A549 treated with Hydrocortisone at 1 μM for 4 hours (cell line): ENCODE data around the gene MTHFR. TPM values are rescaled to one million over a fixed set of nuclear protein-coding genes. Genes with fewer than 3 reads are reported as not detected.

Experiments used
- total RNA-seq: library from RNA; stranded (reverse); fragments of 200-300 nt; extraction: Qiagen RNA extraction; gene quantifications from 5 replicates; pipeline ENCODE4 v1.2.3, GENCODE V29; 2022

Gene MTHFR
- 4.4 to 5.0 TPM (median 4.7 TPM) in 5 replicates for total RNA-seq

DNA sequence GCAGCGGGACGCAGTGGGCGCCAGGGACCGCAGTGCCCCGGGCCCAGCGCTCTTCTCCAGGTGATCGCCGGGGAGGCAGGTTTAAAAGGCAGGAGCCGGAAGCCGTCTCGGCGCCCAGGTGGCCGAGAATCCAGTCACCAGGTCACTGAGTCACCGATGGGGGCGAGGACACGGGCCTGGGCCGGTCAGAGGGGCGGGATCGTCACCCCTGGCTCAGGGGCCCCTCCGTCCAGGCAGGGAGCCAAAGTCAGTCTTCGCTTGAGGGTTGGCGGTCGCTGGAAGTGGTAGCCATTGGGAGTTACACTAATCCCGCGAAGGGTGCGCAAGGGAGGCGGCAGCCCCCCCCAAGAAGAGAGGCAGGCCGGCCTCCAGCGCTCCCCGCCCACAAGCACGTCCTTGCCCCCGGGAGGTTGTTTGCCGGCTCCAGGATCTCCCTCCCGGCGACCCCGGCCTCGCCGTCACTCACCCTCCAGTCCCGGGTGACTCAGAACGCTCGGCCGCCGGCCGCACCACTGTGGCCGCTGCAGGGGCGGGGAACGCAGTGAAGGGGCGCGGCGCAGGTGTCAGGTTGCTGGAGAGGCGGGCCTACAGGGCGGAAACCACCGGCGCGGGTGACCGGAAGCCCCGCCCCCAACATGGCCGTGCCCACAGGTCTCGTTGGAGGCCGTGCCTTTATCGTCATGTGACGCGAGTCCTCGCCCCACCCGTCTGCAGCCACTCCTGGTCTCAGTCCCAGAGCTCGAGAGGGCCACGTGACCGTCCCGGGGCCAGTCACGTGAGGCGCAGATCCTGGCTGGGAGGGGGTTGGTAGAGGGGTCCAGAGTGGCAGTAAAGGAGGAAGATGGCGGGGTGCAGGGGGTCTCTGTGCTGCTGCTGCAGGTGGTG, at the start of gene MTHFR, which contains the start of gene CLCN6:
Gene MTHFR, minus strand, starts transcription at position 543 of the 885 bp plus-strand sequence. CDS start 2,848 bp downstream, outside the sequence.
Gene CLCN6, plus strand, starts transcription at position 770 of the 885 bp plus-strand sequence. Its CDS starts 72 bp downstream, at position 842.

DNA sequence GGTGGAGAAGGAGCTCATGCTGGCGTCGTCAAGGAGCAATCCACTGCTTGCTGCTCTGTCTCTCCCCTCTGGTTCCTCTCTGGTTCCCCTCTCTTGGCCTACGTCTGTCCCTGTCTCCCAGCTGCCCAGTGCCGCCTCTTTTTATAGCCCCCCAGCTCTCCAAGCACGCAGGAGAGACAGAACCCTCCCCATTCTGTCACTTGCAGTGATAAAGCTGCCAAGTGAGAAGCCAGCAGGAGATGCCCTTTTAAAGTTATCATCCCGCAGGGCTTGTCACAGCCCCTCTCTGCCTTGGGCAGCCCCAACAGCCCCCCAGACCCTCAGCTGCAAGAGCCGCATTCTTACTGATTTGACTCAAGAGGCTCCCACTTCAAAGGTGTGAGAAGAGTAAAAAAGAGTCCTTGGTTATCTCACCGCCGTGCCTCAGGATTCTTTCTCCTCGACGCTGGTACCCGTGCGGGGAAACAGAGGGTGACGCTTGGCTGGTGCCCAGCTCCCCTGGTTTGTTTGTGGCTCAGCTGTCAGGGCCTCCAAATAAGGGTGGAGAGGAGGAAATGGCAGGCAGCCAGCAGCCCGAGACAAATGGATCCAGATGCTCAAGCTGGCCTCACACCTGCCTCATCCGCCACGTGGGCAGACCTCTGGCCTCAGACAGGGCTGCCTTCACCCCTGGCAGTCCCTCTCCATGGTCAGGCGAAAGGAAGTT, 42.1 kb upstream of the MTHFR start, which contains the start of gene NPPA:
Gene NPPA, minus strand, starts transcription at position 117 of the 706 bp plus-strand sequence. Its CDS starts 99 bp downstream, at position 18.

DNA sequence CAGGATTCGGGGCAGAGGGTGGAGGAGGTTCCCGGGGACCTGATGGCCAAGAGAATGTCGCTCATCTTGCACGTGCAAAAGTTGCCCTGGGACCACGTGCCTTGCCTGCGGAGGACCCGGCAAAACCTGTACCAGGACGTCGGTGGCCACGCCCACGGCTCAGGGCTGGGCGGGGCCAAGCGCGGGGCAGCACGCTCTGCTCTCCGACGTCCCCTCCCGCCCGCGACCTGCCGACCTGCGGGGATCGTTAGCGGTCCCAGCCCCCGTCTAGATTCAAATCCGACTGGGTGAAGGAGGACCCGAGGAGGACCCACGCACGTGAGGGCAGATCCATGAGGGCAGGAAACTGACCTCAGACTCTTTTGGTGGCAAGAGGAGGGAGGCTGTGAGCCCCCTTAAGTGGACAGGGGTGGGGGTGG, 43.8 kb downstream of the MTHFR start, which contains the start of gene C1orf167:
Gene C1orf167, plus strand, starts transcription at position 206 of the 419 bp plus-strand sequence. CDS start 2,208 bp downstream, outside the sequence.

DNA sequence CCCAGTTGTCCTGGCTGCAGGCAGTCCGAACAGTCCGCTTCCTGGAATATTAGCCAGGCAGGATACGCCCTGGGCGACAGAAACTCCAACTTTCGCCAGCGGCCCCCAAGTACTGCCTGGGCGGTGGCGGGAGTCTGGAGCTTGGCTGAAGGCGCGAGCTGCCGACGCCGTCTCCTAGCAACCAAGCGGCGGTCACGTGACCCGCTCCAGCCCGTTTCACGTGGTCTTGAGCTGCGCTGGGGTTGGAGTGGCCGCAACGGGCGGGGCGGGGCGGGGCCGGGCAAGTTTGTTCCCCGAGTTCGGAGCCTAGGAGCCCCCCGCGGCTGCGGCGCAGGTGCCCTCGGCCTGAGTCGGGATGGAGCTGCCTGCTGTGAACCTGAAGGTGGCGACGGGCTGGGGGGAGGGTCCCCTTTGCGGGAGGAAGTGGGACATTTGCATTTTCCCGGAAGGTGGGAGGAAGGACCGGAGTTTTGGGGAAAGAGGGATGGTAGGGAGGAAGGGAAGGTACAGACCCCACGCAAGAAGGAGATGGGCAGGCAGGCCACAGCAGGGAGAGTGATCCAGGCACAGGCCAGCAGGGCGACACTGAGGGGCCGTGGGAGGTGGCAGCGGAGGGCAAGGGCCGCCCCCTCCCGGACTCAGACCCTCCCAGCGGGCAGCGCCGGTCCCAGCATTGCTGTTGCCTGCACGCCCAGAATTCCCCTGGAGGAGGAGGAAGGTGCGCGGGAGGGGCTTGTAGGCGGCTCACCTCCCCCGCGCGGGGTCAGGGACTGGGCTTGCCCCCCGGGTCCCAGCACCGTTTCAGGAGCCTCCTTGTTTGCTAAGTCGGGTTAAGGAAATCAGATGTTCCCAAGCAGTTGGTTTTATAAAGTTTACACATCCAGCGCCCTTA, 69.7 kb downstream of the MTHFR start, which contains the start of gene AGTRAP:
Gene AGTRAP, plus strand, starts transcription at position 283 of the 892 bp plus-strand sequence. Its CDS starts 73 bp downstream, at position 356.

Other genes with a start within 250 kb of the MTHFR start
- 6.1 to 10.7 TPM (median 9.5 TPM) in 5 replicates for gene FBXO2, start 151.5 kb downstream of the MTHFR start, total RNA-seq
- gene FBXO44, start 151.1 kb downstream of the MTHFR start, total RNA-seq = 15.2 to 18.2 TPM (median 16.2 TPM) in 5 replicates
- gene FBXO6, start 141.8 kb downstream of the MTHFR start, total RNA-seq = 7.2 to 9.4 TPM (median 8.6 TPM) in 5 replicates
- 41.8 to 51.3 TPM (median 49.8 TPM) in 5 replicates for gene MAD2L2, start 124.8 kb downstream of the MTHFR start, total RNA-seq
- gene DRAXIN, start 114.3 kb downstream of the MTHFR start, total RNA-seq = 0.03 to 0.09 TPM (median 0.05 TPM) in 5 replicates
- gene AGTRAP, start 69.8 kb downstream of the MTHFR start, total RNA-seq = 80.0 to 109 TPM (median 100 TPM) in 5 replicates
- not detected in 5 replicates for gene C1orf167, start 43.8 kb downstream of the MTHFR start, total RNA-seq
- gene CLCN6, start 227 bp upstream of the MTHFR start, total RNA-seq = 5.3 to 6.3 TPM (median 5.6 TPM) in 5 replicates
- gene NPPA, start 41.8 kb upstream of the MTHFR start, total RNA-seq = not detected in 5 replicates
- 0.16 TPM in 1 of 5 replicates, not detected in the others for gene NPPB, start 53.0 kb upstream of the MTHFR start, total RNA-seq
- 33.2 to 45.8 TPM (median 42.9 TPM) in 5 replicates for gene KIAA2013, start 120.5 kb upstream of the MTHFR start, total RNA-seq
- gene PLOD1, start 128.8 kb upstream of the MTHFR start, total RNA-seq = 75.7 to 90.6 TPM (median 83.9 TPM) in 5 replicates
- gene MFN2, start 174.5 kb upstream of the MTHFR start, total RNA-seq = 29.3 to 42.4 TPM (median 31.2 TPM) in 5 replicates
- gene MIIP, start 213.5 kb upstream of the MTHFR start, total RNA-seq = 12.3 to 16.4 TPM (median 14.7 TPM) in 5 replicates